Stimulated activated CD4-positive, alpha-beta T cell treated with anti-CD3 and anti-CD28 coated beads, Interleukin-2, amount 100 ng/mL, for 24 hours (primary cell): ENCODE measurements around the gene WDR53.
"Not testable (repeated sequence)": the region's sequence is repeated elsewhere in the genome, so short reads cannot be mapped to it uniquely, and the experiment has no call there.

Experiments used
- DNase-seq, 2 donors: peaks; one replicate each; pipeline ENCODE4 v3.0.0-alpha.2; 2020

WDR53 gene

GRCh38 chr3:196557236-196557635, 11.1 kb downstream of the WDR53 start:
- DNase-seq = no peak

GRCh38 chr3:196555295-196555694, 13.1 kb downstream of the WDR53 start:
- no peak for DNase-seq

DNA sequence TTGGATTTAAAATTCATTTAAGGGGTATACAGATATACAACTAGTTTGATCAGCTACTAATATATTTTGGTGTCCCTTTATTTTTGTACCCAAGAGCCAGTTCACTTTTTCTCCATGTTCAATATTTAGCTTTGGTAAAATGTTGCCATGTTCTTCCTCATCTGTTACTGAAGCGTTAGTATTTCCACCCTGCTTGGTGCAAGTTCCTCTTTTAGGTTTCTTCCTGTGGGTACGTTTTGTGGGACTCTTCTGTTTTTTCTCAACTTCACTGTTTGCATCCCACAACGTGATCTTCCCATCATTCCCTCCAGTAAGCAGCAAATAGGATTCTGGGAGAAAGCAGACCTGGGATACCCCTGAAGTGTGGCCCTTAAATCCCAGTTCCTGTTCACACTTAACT, 14.1 kb downstream of the WDR53 start:
- no peak for DNase-seq

GRCh38 chr3:196553551-196553950, 14.8 kb downstream of the WDR53 start:
- no peak for DNase-seq

DNA sequence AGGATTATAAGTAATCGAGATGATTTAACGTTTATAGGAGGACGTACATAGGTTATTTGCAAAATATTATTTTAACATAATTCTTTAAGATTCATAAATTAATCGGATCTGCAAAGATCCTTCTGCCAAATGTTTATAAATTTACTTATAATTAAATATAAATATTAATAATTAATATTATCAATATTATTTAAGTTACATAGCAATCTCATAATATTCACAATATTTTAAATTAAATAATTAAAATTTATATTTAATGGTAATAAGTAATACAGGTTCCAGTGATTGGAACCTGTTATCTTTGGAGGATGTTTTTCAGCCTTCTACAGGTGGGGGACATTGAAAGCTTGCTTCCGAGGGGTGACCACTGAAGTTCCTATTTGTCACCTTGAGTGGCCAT, 16.1 kb downstream of the WDR53 start:
- no peak for DNase-seq

DNA sequence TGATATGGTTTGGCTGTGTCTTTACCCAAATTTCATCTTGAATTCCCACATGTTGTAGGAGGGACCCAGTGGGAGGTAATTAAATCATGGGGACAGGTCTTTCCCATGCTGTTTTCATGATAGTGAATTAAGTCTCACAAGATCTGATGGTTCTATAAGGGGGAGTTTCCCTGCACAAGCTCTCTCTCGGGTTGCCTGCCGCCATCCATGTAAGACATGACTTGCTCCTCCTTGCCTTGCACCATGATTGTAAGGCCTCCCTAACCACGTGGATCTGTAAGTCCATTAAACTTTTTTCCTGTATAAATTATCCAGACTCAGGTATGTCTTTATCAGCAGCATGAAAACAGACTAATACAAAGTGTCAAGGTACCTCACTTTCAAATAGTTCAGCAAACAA, 18.2 kb downstream of the WDR53 start:
- DNase-seq = not testable (repeated sequence)

DNA sequence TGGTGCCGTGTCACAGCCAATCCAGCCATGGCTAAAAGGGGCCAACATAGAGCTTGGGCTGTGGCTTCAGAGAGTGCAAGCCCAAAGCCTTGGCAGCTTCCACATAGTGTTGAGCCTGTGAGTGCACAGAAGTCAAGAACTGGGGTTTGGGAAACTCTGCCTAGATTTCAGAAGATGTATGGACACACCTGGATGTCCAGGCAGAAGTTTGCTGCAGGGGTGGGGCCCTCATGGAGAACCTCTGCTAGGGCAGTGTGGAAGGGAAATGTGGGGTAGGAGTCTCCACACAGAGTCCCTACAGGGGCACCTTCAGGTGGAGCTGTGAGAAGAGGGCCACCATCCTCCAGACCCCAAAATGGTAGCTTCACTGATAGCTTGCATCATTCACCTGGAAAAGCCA, 19.0 kb downstream of the WDR53 start:
- not testable (repeated sequence) for DNase-seq

GRCh38 chr3:196547067-196547466, 21.3 kb downstream of the WDR53 start:
- DNase-seq = no peak

DNA sequence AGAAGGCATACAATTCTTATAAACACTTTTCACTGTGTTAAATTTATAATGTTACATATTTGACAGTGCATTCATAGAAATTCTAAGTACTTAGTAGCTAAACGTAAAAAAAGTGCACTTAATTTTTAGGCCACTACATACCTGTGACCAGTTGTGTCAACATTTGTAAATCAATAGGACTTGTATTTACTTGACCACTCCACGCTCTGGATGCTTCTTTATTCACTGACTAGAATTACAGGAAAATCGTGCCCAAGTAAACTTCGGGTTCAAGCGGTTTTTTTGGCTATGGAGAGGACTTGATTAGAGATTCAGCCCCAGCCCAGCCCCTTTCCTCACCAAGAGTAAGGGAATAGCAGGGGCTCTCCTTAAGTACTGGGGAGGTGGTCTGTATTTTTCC, 21.8 kb downstream of the WDR53 start:
- DNase-seq = no peak

GRCh38 chr3:196544491-196544992, 23.8 kb downstream of the WDR53 start:
- no peak for DNase-seq

DNA sequence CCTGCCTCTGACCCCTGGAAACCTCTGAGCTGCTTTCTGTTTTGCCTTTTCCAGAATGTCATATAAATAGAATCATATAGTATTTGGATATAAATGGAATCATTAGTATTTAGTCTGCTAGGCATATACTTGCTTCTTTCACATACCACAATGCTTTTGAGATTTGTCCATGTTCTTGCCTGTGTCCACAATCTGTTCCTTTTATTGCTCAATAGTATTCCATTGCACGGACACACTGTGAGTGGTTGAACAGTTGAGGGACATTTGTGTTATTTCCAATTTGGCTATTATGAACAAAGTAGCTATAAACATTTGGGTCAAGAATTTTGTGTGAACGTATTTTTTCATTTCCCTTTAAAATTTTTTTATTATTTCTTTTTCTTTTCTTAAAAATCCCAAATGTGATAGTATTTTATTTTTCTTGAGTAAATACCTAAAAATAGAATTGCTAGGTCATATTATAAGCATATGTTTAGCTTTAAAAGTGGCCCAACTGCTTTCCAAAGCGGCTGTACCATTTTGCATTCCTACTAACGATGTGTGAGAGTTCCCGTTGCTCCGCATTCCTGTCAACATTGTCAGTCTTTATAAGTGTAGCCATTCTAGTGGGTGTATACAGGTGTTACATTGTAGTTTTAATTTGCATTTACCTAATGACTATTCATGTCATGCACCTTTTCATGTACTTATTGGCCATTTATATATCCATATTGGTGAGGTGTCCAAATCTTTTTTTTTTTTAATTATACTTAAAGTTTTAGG, 26.5 kb downstream of the WDR53 start:
- DNase-seq = no peak

GRCh38 chr3:196537319-196537984, 30.9 kb downstream of the WDR53 start:
- DNase-seq = peak; percentile 78

DNA sequence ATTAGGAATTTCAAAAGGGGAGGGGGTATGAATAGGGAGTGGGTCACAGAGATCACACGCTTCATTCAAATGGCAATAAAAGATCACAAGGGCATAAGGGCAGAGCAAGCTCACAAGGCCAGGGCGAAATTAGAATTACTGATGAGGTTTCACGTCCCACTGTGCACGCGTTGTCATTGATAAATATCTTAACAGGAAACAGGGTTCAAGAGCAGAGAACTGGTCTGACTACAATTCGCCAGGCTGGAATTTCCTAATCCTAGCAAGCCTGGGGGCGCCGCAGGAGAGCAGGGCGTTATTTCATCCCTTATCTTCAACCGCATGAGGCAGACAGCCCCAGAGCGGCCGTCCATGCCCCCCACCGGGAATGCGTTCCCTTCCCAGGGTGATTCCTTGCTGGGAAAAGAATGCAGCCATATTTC, 35.1 kb downstream of the WDR53 start:
- no peak for DNase-seq

GRCh38 chr3:196531418-196531817, 36.9 kb downstream of the WDR53 start:
- no peak for DNase-seq

- peak; percentile 89 to 94 for DNase-seq
These were observed 39.6 kb downstream of the WDR53 start for GRCh38 chr3:196528639-196529233.

GRCh38 chr3:196525141-196525540, 43.2 kb downstream of the WDR53 start:
- DNase-seq = no peak

GRCh38 chr3:196524527-196524926, 43.8 kb downstream of the WDR53 start:
- DNase-seq = no peak

DNA sequence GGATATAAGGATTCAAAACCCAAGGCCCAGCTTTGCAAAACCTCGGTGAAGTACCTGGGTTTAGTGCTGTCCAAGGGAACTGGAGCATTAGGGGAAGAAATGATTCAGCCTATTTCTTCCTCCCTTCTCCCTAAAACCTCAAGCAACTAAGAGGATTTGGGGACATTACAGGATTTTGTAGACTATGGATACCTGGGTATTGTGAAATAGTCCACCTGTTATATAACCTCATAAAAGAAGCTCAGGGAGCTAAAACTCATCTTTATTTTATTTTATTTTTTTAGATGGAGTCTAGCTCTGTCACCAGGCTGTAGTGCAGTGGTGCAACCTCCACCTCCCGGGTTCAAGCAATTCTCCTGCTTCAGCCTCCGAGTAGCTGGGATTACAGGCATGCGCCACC, 44.5 kb downstream of the WDR53 start:
- DNase-seq = no peak

- DNase-seq = not testable (repeated sequence)
These were observed 47.1 kb downstream of the WDR53 start for GRCh38 chr3:196521291-196521690.

- DNase-seq = peak; percentile 46 to 50
These were observed 48.7 kb downstream of the WDR53 start for GRCh38 chr3:196519718-196520082.

DNA sequence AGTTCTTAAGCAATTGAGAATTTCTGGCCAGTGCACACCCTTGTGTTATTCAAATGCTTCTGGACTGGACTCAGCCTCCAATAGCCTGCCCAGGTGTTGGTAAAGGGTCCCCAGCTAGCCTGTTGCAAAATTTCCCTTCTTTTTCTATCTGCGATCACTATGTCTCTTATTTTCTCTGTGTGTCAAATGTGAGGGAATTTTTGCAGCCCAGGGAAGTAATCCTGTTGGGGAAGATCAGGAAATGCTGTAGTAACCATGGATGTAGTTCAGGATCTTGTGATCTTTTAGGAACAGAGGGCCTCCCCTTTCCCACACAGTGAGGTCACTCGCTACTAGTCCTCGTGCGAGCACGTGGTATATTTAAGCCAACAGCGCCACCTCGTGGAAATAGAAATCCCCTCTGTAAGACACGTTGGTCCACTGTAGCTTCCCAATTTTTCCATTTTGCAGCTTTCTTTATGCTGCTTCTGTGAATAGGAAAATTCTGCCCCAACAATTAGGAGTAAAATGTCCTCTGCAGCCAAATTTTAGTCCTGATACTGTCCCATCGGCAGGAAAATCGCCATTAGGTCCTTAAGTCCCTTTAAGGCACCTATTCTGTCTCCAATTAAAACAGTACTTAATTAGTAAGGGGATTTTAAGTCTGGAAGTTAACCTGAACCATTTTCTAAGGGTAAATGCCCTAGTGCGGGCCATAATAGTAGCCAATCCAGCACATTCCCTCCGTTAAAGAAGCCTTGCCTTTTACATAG, 49.2 kb downstream of the WDR53 start:
- peak; percentile 65 to 70 for DNase-seq

- DNase-seq = no peak
These were observed 50.4 kb downstream of the WDR53 start for GRCh38 chr3:196517919-196518318.

- no peak for DNase-seq
These were observed 51.1 kb downstream of the WDR53 start for GRCh38 chr3:196517162-196517800.
